Measurements from ENCODE around the gene FIGNL1. TPM values are rescaled to one million over a fixed set of nuclear protein-coding genes. Genes with fewer than 3 reads are reported as not detected.

Gene FIGNL1
- total RNA-seq, 1 donor from 2014 or later: 10.0 TPM

- no peak for DNase-seq (ENCODE audit: low read depth)
- Mint-ChIP-seq H3K9me3 (ENCODE audit: unreplicated experiment) (no peaks in the 10 kb centered on the region), H3K4me1 (ENCODE audit: low read depth, unreplicated experiment) (peaks cover 5% of the 10 kb centered on the region), H3K4me3 (ENCODE audit: unreplicated experiment) (no peak overlapping the region), H3K27ac (ENCODE audit: unreplicated experiment) (no peak overlapping the region), H3K36me3 (ENCODE audit: low read depth, unreplicated experiment) (no peaks in the 10 kb centered on the region), H3K27me3 (ENCODE audit: low read depth, unreplicated experiment) (peaks cover 33% of the 10 kb centered on the region)
- H3K4me2 ChIP-seq (ENCODE audit: low read length): no peak overlapping the region
- no peak overlapping the region for H3K4me3 ChIP-seq (ENCODE audit: insufficient read depth, low read depth, low read length)
- no peaks in the 10 kb centered on the region for H3K79me2 ChIP-seq (ENCODE audit: insufficient read depth, low read length)
- H2AFZ ChIP-seq (ENCODE audit: low read depth, low read length): no peak overlapping the region
- H3K4me1 ChIP-seq (ENCODE audit: insufficient read depth, low read length): no peaks in the 10 kb centered on the region
- TF ChIP-seq CTCF (IDR thresholded peaks at IDR 0.05; ENCODE audit: insufficient read depth, low read depth, low read length) (no peak), EZH2 (IDR thresholded peaks at IDR 0.05; ENCODE audit: insufficient read depth, low read length) (no peak)
- H3K27me3 ChIP-seq (ENCODE audit: insufficient read depth, low read length): peaks cover 6% of the 10 kb centered on the region
- H3K36me3 ChIP-seq (ENCODE audit: insufficient read depth, low read length): no peaks in the 10 kb centered on the region
- no peaks in the 10 kb centered on the region for H3K9me3 ChIP-seq (ENCODE audit: insufficient read depth, low read depth, low read length)
- H4K20me1 ChIP-seq (ENCODE audit: insufficient read depth, low read length): no peaks in the 10 kb centered on the region
- H3K27ac ChIP-seq (ENCODE audit: low read depth, low read length): no peak overlapping the region
- H3K9ac ChIP-seq (ENCODE audit: low read length): no peak overlapping the region
- no peak for FAIRE-seq
Observed at GRCh38 chr7:50474382-50475160, 24.4 kb upstream of the FIGNL1 start.

- no peak overlapping the region for H3K4me3 ChIP-seq (ENCODE audit: insufficient read depth, low read depth, low read length)
- H2AFZ ChIP-seq (ENCODE audit: low read depth, low read length): no peak overlapping the region
- Mint-ChIP-seq H3K27me3 (ENCODE audit: low read depth, unreplicated experiment) (peaks cover 33% of the 10 kb centered on the region), H3K36me3 (ENCODE audit: low read depth, unreplicated experiment) (no peaks in the 10 kb centered on the region), H3K4me3 (ENCODE audit: unreplicated experiment) (no peak overlapping the region), H3K27ac (ENCODE audit: unreplicated experiment) (no peak overlapping the region), H3K9me3 (ENCODE audit: unreplicated experiment) (no peaks in the 10 kb centered on the region), H3K4me1 (ENCODE audit: low read depth, unreplicated experiment) (peaks cover 5% of the 10 kb centered on the region)
- TF ChIP-seq EZH2 (IDR thresholded peaks at IDR 0.05; ENCODE audit: insufficient read depth, low read length) (no peak), CTCF (IDR thresholded peaks at IDR 0.05; ENCODE audit: insufficient read depth, low read depth, low read length) (no peak)
- DNase-seq (ENCODE audit: low read depth) (no peak), FAIRE-seq (no peak)
- no peak overlapping the region for H3K27ac ChIP-seq (ENCODE audit: low read depth, low read length)
- peaks cover 7% of the 10 kb centered on the region for H3K27me3 ChIP-seq (ENCODE audit: insufficient read depth, low read length)
- no peaks in the 10 kb centered on the region for H4K20me1 ChIP-seq (ENCODE audit: insufficient read depth, low read length)
- H3K4me1 ChIP-seq (ENCODE audit: insufficient read depth, low read length): no peaks in the 10 kb centered on the region
- H3K9ac ChIP-seq (ENCODE audit: low read length): no peak overlapping the region
- no peaks in the 10 kb centered on the region for H3K36me3 ChIP-seq (ENCODE audit: insufficient read depth, low read length)
- H3K4me2 ChIP-seq (ENCODE audit: low read length): no peak overlapping the region
- H3K9me3 ChIP-seq (ENCODE audit: insufficient read depth, low read depth, low read length): no peaks in the 10 kb centered on the region
- H3K79me2 ChIP-seq (ENCODE audit: insufficient read depth, low read length): no peaks in the 10 kb centered on the region
Observed at GRCh38 chr7:50473531-50473930, 23.4 kb upstream of the FIGNL1 start.

- no peak overlapping the region for H3K27ac Mint-ChIP-seq (ENCODE audit: unreplicated experiment)
- no peaks in the 10 kb centered on the region for H3K4me1 ChIP-seq (ENCODE audit: insufficient read depth, low read length)
- H3K36me3 Mint-ChIP-seq (ENCODE audit: low read depth, unreplicated experiment): no peaks in the 10 kb centered on the region
- H3K4me3 Mint-ChIP-seq (ENCODE audit: unreplicated experiment): no peak overlapping the region
- no peak for FAIRE-seq
- TF ChIP-seq CTCF (IDR thresholded peaks at IDR 0.05; ENCODE audit: insufficient read depth, low read depth, low read length): no peak
- no peak for TF ChIP-seq EZH2 (IDR thresholded peaks at IDR 0.05; ENCODE audit: insufficient read depth, low read length)
- H2AFZ ChIP-seq (ENCODE audit: low read depth, low read length): no peak overlapping the region
- no peaks in the 10 kb centered on the region for H4K20me1 ChIP-seq (ENCODE audit: insufficient read depth, low read length)
- peaks cover 38% of the 10 kb centered on the region for H3K27me3 Mint-ChIP-seq (ENCODE audit: low read depth, unreplicated experiment)
- H3K79me2 ChIP-seq (ENCODE audit: insufficient read depth, low read length): no peaks in the 10 kb centered on the region
- no peaks in the 10 kb centered on the region for H3K36me3 ChIP-seq (ENCODE audit: insufficient read depth, low read length)
- no peak for DNase-seq (ENCODE audit: low read depth)
- H3K9me3 ChIP-seq (ENCODE audit: insufficient read depth, low read depth, low read length): no peaks in the 10 kb centered on the region
- H3K9ac ChIP-seq (ENCODE audit: low read length): no peak overlapping the region
- peaks cover 6% of the 10 kb centered on the region for H3K4me1 Mint-ChIP-seq (ENCODE audit: low read depth, unreplicated experiment)
- H3K9me3 Mint-ChIP-seq (ENCODE audit: unreplicated experiment): no peaks in the 10 kb centered on the region
- peaks cover 9% of the 10 kb centered on the region for H3K27me3 ChIP-seq (ENCODE audit: insufficient read depth, low read length)
- no peak overlapping the region for H3K27ac ChIP-seq (ENCODE audit: low read depth, low read length)
- no peak overlapping the region for H3K4me2 ChIP-seq (ENCODE audit: low read length)
- H3K4me3 ChIP-seq (ENCODE audit: insufficient read depth, low read depth, low read length): no peak overlapping the region
Observed at GRCh38 chr7:50472427-50472826, 22.3 kb upstream of the FIGNL1 start.

All from astrocyte (in vitro differentiated cells and primary cell).